ENCODE data around the gene APOA4. TPM values are rescaled to one million over a fixed set of nuclear protein-coding genes. Genes with fewer than 3 reads are reported as not detected.

APOA4 gene
- total and polyA plus RNA-seq, 9 of the 15 experiments (the other 6 are each of a cell fraction or from before 2014, with no cell fraction given) = 0.07 TPM; not detected in 8

GRCh38 chr11:116870054-116870453 is 47.0 kb upstream of the APOA4 start (continued):
- TF ChIP-seq GTF3C2 (IDR thresholded peaks at IDR 0.05; ENCODE audit: borderline replicate concordance, extremely low read depth, insufficient read length) (no peak), ZNF449 (CRISPR knock-in tag; IDR thresholded peaks at IDR 0.05) (no peak), KLF13 (tag; IDR thresholded peaks at IDR 0.05; ENCODE audit: borderline replicate concordance, low read depth) (no peak), CREB3 (tag; conservative IDR thresholded peaks at IDR 0.05; ENCODE audit: low read depth) (no peak)
